Karpas-422 (cell line): ENCODE data around the gene TNFRSF11A. TPM values are rescaled to one million over a fixed set of nuclear protein-coding genes. Genes with fewer than 3 reads are reported as not detected.

Experiments used
- DNase-seq: peaks from one replicate; pipeline ENCODE4 v3.0.0-alpha.2; 2015
- H2AFZ ChIP-seq: fragments of 200-600 bp; sonication (generic); 2 replicates; pipeline ENCODE4 v1.6.1; 2014; ENCODE audit warnings: antibody characterized with exemption, low read length, mixed read lengths
- H3K27ac ChIP-seq: fragments of 200-600 bp; sonication (generic); 2 replicates; pipeline ENCODE4 v1.5.1; 2014; ENCODE audit warnings: mild to moderate bottlenecking, low read length, moderate library complexity
- H3K27me3 ChIP-seq: fragments of 200-600 bp; sonication (generic); 2 replicates; pipeline ENCODE4 v1.6.1; 2014; ENCODE audit warnings: low read length, mixed read lengths
- H3K36me3 ChIP-seq: fragments of 200-600 bp; sonication (generic); 2 replicates; pipeline ENCODE4 v1.6.1; 2014; ENCODE audit warnings: low read length, mixed read lengths; ENCODE audit not compliant: insufficient read depth
- H3K4me1 ChIP-seq: fragments of 200-600 bp; sonication (generic); 2 replicates; pipeline ENCODE4 v1.6.1; 2014; ENCODE audit warnings: mild to moderate bottlenecking, low read length, mixed read lengths
- H3K4me2 ChIP-seq: fragments of 200-600 bp; sonication (generic); 2 replicates; pipeline ENCODE4 v1.6.1; 2014; ENCODE audit warnings: low read length, low read depth, mild to moderate bottlenecking; ENCODE audit not compliant: poor library complexity, severe bottlenecking
- H3K4me3 ChIP-seq: fragments of 200-600 bp; sonication (generic); 2 replicates; pipeline ENCODE4 v1.5.1; 2014; ENCODE audit warnings: mild to moderate bottlenecking, antibody characterized with exemption, low read length, mixed read lengths
- H3K79me2 ChIP-seq: fragments of 200-600 bp; sonication (generic); 2 replicates; pipeline ENCODE4 v1.6.1; 2014; ENCODE audit warnings: mild to moderate bottlenecking, low read length, mixed read lengths
- H3K9ac ChIP-seq: fragments of 200-600 bp; sonication (generic); 2 replicates; pipeline ENCODE4 v1.6.0; 2014; ENCODE audit warnings: low read length
- H3K9me2 ChIP-seq: fragments of 200-600 bp; sonication (generic), shearing (Covaris generic); replicated peaks from 2 replicates; pipeline ENCODE4 v1.6.0; 2014; ENCODE audit warnings: mild to moderate bottlenecking, low read length, moderate library complexity; ENCODE audit not compliant: insufficient read depth
- H3K9me3 ChIP-seq: fragments of 300-700, 200-600 bp; sonication (generic); 2 replicates; pipeline ENCODE4 v1.6.1; 2014; ENCODE audit warnings: low read length, mixed read lengths
- H4K20me1 ChIP-seq: fragments of 200-600 bp; sonication (generic); 2 replicates; pipeline ENCODE4 v1.6.1; 2014; ENCODE audit warnings: mild to moderate bottlenecking, antibody characterized with exemption, low read length, low read depth; ENCODE audit not compliant: insufficient read depth
- total RNA-seq: library from RNA; depleted of rRNA; stranded (reverse); fragments of >200 nt; shearing (Covaris generic); gene quantifications from 2 replicates; pipeline ENCODE4 v1.2.3, GENCODE V29; 2014; ENCODE audit warnings: low replicate concordance

Gene TNFRSF11A
- total RNA-seq, 1 experiment from 2014 or later: 1.0 TPM

DNA sequence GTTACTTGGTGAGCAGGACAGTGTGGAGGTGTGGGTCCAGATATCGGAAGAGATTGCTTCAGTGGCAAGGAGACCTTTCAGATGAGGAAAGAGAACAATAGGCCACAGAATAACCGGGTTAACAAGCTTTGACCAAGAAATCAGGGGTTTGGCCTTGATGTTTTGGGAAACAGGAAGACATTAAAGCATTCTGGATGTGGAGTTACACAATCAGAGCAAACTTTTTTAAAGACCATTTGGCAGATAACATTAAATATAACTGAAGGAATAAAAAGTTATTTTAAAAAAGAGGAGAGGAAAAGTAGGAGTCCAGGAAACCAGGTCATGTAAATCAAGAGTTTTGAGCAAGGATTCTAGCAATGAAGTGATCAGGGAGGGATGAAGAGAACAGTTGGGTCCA, 35.7 kb downstream of the TNFRSF11A start:
- DNase-seq: no peak
- H2AFZ ChIP-seq: no peak overlapping the region
- H4K20me1 ChIP-seq: no peaks in the 10 kb centered on the region
- H3K4me2 ChIP-seq: no peak overlapping the region
- no peaks in the 10 kb centered on the region for H3K9me3 ChIP-seq
- no peak overlapping the region for H3K27ac ChIP-seq
- H3K9ac ChIP-seq: no peak overlapping the region
- no peaks in the 10 kb centered on the region for H3K36me3 ChIP-seq
- peaks cover 8% of the 10 kb centered on the region for H3K4me1 ChIP-seq
- no peaks in the 10 kb centered on the region for H3K27me3 ChIP-seq
- no peak overlapping the region for H3K4me3 ChIP-seq
- H3K9me2 ChIP-seq: no peaks in the 10 kb centered on the region
- no peaks in the 10 kb centered on the region for H3K79me2 ChIP-seq

GRCh38 chr18:62361288-62361687, 36.2 kb downstream of the TNFRSF11A start:
- no peaks in the 10 kb centered on the region for H4K20me1 ChIP-seq

GRCh38 chr18:62364558-62364957, 39.4 kb downstream of the TNFRSF11A start:
- H3K4me3 ChIP-seq: no peak overlapping the region

More at GRCh38 chr18:62361288-62361687, 36.2 kb downstream of the TNFRSF11A start:
- Histone ChIP-seq H3K4me2 (no peak overlapping the region), H2AFZ (no peak overlapping the region), H3K79me2 (no peaks in the 10 kb centered on the region), H3K9me2 (no peaks in the 10 kb centered on the region), H3K9ac (no peak overlapping the region), H3K27ac (no peak overlapping the region), H3K9me3 (no peaks in the 10 kb centered on the region), H3K4me1 (peaks cover 13% of the 10 kb centered on the region), H3K27me3 (no peaks in the 10 kb centered on the region), H3K4me3 (no peak overlapping the region), H3K36me3 (no peaks in the 10 kb centered on the region)
- no peak for DNase-seq

DNA sequence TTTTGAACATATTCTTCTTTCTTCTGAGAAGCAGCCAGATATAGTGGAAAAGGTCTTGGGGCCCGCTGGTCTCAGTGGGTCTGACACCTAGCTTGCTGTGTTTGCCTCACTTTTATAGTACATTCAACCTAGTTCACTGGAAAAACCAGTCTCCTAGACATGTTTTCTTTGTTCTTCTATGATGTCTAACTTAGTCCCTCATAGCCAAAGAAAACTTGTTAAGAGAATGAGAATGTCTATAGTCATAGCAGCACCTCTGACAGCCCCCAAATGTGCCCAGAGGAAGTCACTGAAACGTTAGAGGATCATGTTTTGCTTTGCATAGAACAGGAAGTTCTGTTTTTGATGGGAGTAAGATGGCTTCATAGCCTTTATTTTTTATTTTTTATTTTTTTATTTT, 40.3 kb downstream of the TNFRSF11A start:
- Histone ChIP-seq H2AFZ (peak overlapping the region; percentile 56), H3K27ac (no peak overlapping the region), H3K27me3 (no peaks in the 10 kb centered on the region), H3K9me2 (no peaks in the 10 kb centered on the region), H3K4me3 (no peak overlapping the region), H3K36me3 (no peaks in the 10 kb centered on the region), H3K9me3 (no peaks in the 10 kb centered on the region), H3K79me2 (no peaks in the 10 kb centered on the region), H3K4me2 (peak overlapping the region; percentile 38), H4K20me1 (no peaks in the 10 kb centered on the region), H3K9ac (no peak overlapping the region), H3K4me1 (peaks cover 23% of the 10 kb centered on the region)
- peak; percentile 59 for DNase-seq

More at GRCh38 chr18:62364558-62364957, 39.4 kb downstream of the TNFRSF11A start:
- Histone ChIP-seq H3K9ac (no peak overlapping the region), H3K27me3 (no peaks in the 10 kb centered on the region), H3K4me1 (peaks cover 14% of the 10 kb centered on the region), H3K9me3 (no peaks in the 10 kb centered on the region), H3K27ac (no peak overlapping the region), H2AFZ (no peak overlapping the region), H3K9me2 (no peaks in the 10 kb centered on the region), H3K36me3 (no peaks in the 10 kb centered on the region), H4K20me1 (no peaks in the 10 kb centered on the region), H3K79me2 (no peaks in the 10 kb centered on the region), H3K4me2 (no peak overlapping the region)
- DNase-seq: no peak

DNA sequence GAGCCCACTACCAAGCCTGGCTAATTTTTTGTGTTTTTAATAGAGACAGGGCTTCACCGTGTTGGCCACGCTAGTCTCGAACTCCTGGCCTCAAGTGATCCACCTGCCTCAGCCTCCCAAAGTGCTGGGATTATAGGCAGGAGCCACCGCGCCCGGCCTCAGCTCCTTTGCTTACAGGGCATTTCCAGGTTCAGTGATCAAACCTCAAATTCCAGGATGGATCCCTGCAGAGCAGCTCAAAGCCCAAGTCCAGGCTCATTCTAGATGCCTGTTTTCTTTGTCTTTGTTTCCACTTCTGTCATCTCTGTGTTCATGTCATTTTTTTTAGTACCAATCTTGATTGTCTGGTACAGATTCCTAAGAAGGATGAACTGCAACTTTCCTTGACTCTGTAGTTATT, 41.9 kb downstream of the TNFRSF11A start:
- no peaks in the 10 kb centered on the region for H3K36me3 ChIP-seq

DNA sequence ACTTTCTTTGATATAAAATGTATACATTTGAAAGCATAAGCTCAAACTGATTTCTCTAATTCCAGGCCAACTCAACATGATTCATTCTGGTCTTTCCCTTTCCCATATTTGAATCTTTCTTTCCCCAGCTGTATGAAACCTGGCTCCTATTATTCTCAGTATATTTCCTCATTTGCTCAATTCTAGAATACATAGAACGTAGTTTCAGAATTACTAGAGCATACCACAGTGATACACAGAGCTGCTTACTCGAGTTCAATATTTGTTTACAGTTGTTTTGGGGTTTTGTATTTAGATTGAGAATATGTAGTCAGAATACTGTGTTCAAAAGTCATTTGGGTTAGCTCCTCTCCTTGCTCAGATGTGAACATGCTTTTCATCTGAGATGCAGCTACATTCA, 43.0 kb downstream of the TNFRSF11A start:
- no peaks in the 10 kb centered on the region for H3K9me3 ChIP-seq
- H3K4me1 ChIP-seq: peaks cover 50% of the 10 kb centered on the region
- H3K27ac ChIP-seq: no peak overlapping the region
- H3K79me2 ChIP-seq: no peaks in the 10 kb centered on the region
- H3K9me2 ChIP-seq: no peaks in the 10 kb centered on the region
- H4K20me1 ChIP-seq: no peaks in the 10 kb centered on the region
- no peak overlapping the region for H2AFZ ChIP-seq
- no peak overlapping the region for H3K4me2 ChIP-seq
- H3K9ac ChIP-seq: no peak overlapping the region
- no peak overlapping the region for H3K4me3 ChIP-seq
- H3K36me3 ChIP-seq: no peaks in the 10 kb centered on the region
- no peaks in the 10 kb centered on the region for H3K27me3 ChIP-seq
- no peak for DNase-seq

More for the DNA sequence above, 41.9 kb downstream of the TNFRSF11A start:
- Histone ChIP-seq H3K79me2 (no peaks in the 10 kb centered on the region), H4K20me1 (no peaks in the 10 kb centered on the region), H3K27ac (no peak overlapping the region), H3K9ac (no peak overlapping the region), H3K4me1 (peaks cover 39% of the 10 kb centered on the region), H3K9me3 (no peaks in the 10 kb centered on the region), H2AFZ (no peak overlapping the region), H3K4me3 (no peak overlapping the region), H3K9me2 (no peaks in the 10 kb centered on the region), H3K27me3 (no peaks in the 10 kb centered on the region), H3K4me2 (no peak overlapping the region)
- no peak for DNase-seq

DNA sequence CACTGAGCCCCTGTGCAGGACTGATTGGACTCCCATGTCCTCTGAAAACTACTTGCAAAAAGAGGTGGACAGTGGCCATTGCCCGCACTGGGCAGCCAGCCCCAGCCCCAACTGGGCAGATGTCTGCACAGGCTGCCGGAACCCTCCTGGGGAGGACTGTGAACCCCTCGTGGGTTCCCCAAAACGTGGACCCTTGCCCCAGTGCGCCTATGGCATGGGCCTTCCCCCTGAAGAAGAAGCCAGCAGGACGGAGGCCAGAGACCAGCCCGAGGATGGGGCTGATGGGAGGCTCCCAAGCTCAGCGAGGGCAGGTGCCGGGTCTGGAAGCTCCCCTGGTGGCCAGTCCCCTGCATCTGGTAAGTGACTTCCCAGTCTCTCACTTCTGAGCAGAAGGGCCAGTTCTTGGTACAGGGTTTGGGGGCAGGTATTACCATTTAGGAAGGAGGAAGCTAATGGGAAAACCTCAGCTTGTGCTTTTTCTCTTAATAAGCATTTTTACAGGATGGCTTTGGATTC, 44.1 kb downstream of the TNFRSF11A start:
- DNase-seq: no peak
- Histone ChIP-seq H3K27me3 (no peaks in the 10 kb centered on the region), H3K9me3 (no peaks in the 10 kb centered on the region)

DNA sequence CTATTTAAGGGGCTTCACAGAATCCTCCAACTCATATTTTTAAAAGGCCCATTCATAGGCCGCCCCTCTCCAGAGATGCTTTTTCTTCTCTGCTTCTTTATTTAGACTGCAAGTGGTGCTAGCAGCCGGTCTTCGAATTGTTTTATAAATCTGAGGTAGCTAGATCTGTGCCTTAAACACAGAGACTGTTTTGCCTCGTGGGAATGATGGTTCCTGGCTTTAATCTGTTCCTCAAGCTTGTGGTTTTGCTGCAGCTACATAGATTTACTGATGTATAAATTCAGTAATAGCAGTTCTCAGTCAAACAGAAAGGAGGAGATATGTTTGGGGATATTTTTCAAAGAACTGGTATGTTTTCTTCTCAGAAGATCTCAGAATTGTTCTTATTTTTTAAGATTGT, 45.3 kb downstream of the TNFRSF11A start:
- no peaks in the 10 kb centered on the region for H3K9me2 ChIP-seq
- no peak overlapping the region for H3K9ac ChIP-seq
- no peak overlapping the region for H3K4me3 ChIP-seq
- no peak overlapping the region for H2AFZ ChIP-seq
- no peaks in the 10 kb centered on the region for H3K9me3 ChIP-seq
- peaks cover 59% of the 10 kb centered on the region for H3K4me1 ChIP-seq
- peak overlapping the region; percentile 92 for H3K27ac ChIP-seq
- no peak for DNase-seq
- H3K27me3 ChIP-seq: no peaks in the 10 kb centered on the region
- no peaks in the 10 kb centered on the region for H4K20me1 ChIP-seq
- no peaks in the 10 kb centered on the region for H3K79me2 ChIP-seq
- no peaks in the 10 kb centered on the region for H3K36me3 ChIP-seq
- H3K4me2 ChIP-seq: peak overlapping the region; percentile 84

More for the DNA sequence above, 44.1 kb downstream of the TNFRSF11A start:
- Histone ChIP-seq H3K4me2 (no peak overlapping the region), H2AFZ (no peak overlapping the region), H3K36me3 (no peaks in the 10 kb centered on the region), H3K9ac (no peak overlapping the region), H3K79me2 (no peaks in the 10 kb centered on the region), H3K4me3 (no peak overlapping the region), H4K20me1 (no peaks in the 10 kb centered on the region), H3K9me2 (no peaks in the 10 kb centered on the region), H3K4me1 (peaks cover 60% of the 10 kb centered on the region), H3K27ac (no peak overlapping the region)
